HEK293 (cell line): ENCODE measurements around the gene ZNF367.

Experiments
- CTCF ChIA-PET: fragments of 350-600 bp; formaldehyde crosslinking; extraction: SDS; loops from one replicate; lab custom pipeline; 2021; ENCODE audit warnings: antibody characterized with exemption; lab: Yijun Ruan, JAX
- POLR2A ChIA-PET: fragments of 300-600 bp; formaldehyde crosslinking; extraction: SDS; loops from one replicate; lab custom pipeline; 2020; ENCODE audit warnings: antibody characterized with exemption, inconsistent platforms; lab: Yijun Ruan, JAX
- H3K27ac ChIP-seq: fragments of 200-500 bp; sonication (Bioruptor generic); 2 replicates; pipeline ENCODE4 v1.5.1; 2014; ENCODE audit warnings: low read depth, low read length, control low read depth, inconsistent platforms; ENCODE audit errors: extremely low read depth
- H3K36me3 ChIP-seq, 2 experiments: fragments of 200-500 bp in 1 of 2; sonication (Bioruptor generic) in 1 of 2; 1 replicate in 1 of 2; 2 replicates in 1 of 2; pipeline ENCODE4 v1.5.1; 2014 to 2017; ENCODE audit warnings: inconsistent platforms in 2 of 2, low read length in 2 of 2; ENCODE audit not compliant: control insufficient read depth in 2 of 2, insufficient read depth in 1 of 2
- H3K4me1 ChIP-seq: fragments of 200-500 bp; sonication (Bioruptor generic); 2 replicates; pipeline ENCODE4 v1.5.1; 2014; ENCODE audit warnings: mild to moderate bottlenecking, low read length, inconsistent platforms; ENCODE audit not compliant: control insufficient read depth, insufficient read depth
- H3K4me3 ChIP-seq: 2 replicates; pipeline ENCODE4 v1.5.1; 2011; ENCODE audit warnings: low read depth, mild to moderate bottlenecking, control low read depth, low read length, moderate library complexity
- H3K9me3 ChIP-seq: fragments of 200-500 bp; sonication (Bioruptor generic); 2 replicates; pipeline ENCODE4 v1.5.1; 2014; ENCODE audit warnings: low read depth, low read length, inconsistent platforms; ENCODE audit not compliant: control insufficient read depth, insufficient read depth
- BCL11A ChIP-seq: fragments of 450-650 bp; formaldehyde crosslinking; IDR thresholded peaks from 2 replicates; pipeline ENCODE4 v1.5.1; 2016; ENCODE audit warnings: low read depth, missing biosample characterization, missing genetic modification characterization
- BCL11B ChIP-seq: fragments of 450-650 bp; formaldehyde crosslinking; IDR thresholded peaks from 2 replicates; pipeline ENCODE4 v1.5.1; 2016; ENCODE audit warnings: low read depth, missing biosample characterization, missing genetic modification characterization
- KLF10 ChIP-seq: fragments of 450-650 bp; IDR thresholded peaks from 2 replicates; pipeline ENCODE4 v1.5.1; 2018; ENCODE audit warnings: missing biosample characterization, mild to moderate bottlenecking, missing genetic modification characterization
- PRDM1 ChIP-seq: fragments of 450-650 bp; formaldehyde crosslinking; IDR thresholded peaks from 2 replicates; pipeline ENCODE4; 2016; ENCODE audit warnings: missing biosample characterization, missing genetic modification characterization
- ZBTB48 ChIP-seq: fragments of 450-650 bp; formaldehyde crosslinking; IDR thresholded peaks from 2 replicates; pipeline ENCODE4 v1.5.1; 2016; ENCODE audit warnings: missing biosample characterization, missing genetic modification characterization
- ZBTB8A ChIP-seq: fragments of 450-650 bp; formaldehyde crosslinking; IDR thresholded peaks from 2 replicates; pipeline ENCODE4 v1.5.1; 2016; ENCODE audit warnings: missing biosample characterization, missing genetic modification characterization
- ZFHX2 ChIP-seq: fragments of 450-650 bp; formaldehyde crosslinking; conservative IDR thresholded peaks from 2 replicates; pipeline ENCODE4 v1.5.1; 2016; ENCODE audit warnings: missing biosample characterization, missing genetic modification characterization
- ZFP37 ChIP-seq: fragments of 450-650 bp; formaldehyde crosslinking; IDR thresholded peaks from 2 replicates; pipeline ENCODE4 v1.5.1; 2016; ENCODE audit warnings: missing biosample characterization, missing genetic modification characterization
- ZNF10 ChIP-seq: fragments of 450-650 bp; formaldehyde crosslinking; IDR thresholded peaks from 2 replicates; pipeline ENCODE4 v1.5.1; 2017; ENCODE audit warnings: missing biosample characterization, missing genetic modification characterization
- ZNF114 ChIP-seq: fragments of 450-650 bp; formaldehyde crosslinking; IDR thresholded peaks from 2 replicates; pipeline ENCODE4 v1.5.0; 2017; ENCODE audit warnings: missing biosample characterization, missing genetic modification characterization
- ZNF140 ChIP-seq: fragments of 450-650 bp; formaldehyde crosslinking; IDR thresholded peaks from 2 replicates; pipeline ENCODE4 v1.5.1; 2016; ENCODE audit warnings: missing biosample characterization, missing genetic modification characterization
- ZNF157 ChIP-seq: fragments of 450-650 bp; formaldehyde crosslinking; IDR thresholded peaks from 2 replicates; pipeline ENCODE4 v1.5.1; 2016; ENCODE audit warnings: missing biosample characterization, missing genetic modification characterization
- ZNF202 ChIP-seq: fragments of 450-650 bp; formaldehyde crosslinking; IDR thresholded peaks from 2 replicates; pipeline ENCODE4 v1.5.1; 2016; ENCODE audit warnings: missing biosample characterization, missing genetic modification characterization, borderline replicate concordance
- ZNF211 ChIP-seq: fragments of 450-650 bp; formaldehyde crosslinking; IDR thresholded peaks from 2 replicates; pipeline ENCODE4 v1.5.1; 2016; ENCODE audit warnings: low read depth, missing biosample characterization, missing genetic modification characterization
- ZNF223 ChIP-seq: fragments of 450-650 bp; formaldehyde crosslinking; IDR thresholded peaks from 2 replicates; pipeline ENCODE4 v1.5.1; 2016; ENCODE audit warnings: missing biosample characterization, missing genetic modification characterization
- ZNF248 ChIP-seq: fragments of 450-650 bp; formaldehyde crosslinking; IDR thresholded peaks from 2 replicates; pipeline ENCODE4 v1.5.1; 2017; ENCODE audit warnings: missing biosample characterization, missing genetic modification characterization
- ZNF513 ChIP-seq: fragments of 450-650 bp; IDR thresholded peaks from 2 replicates; pipeline ENCODE4 v1.5.1; 2018; ENCODE audit warnings: missing biosample characterization, missing genetic modification characterization
- ZNF549 ChIP-seq: fragments of 450-650 bp; IDR thresholded peaks from 2 replicates; pipeline ENCODE4 v1.5.1; 2018; ENCODE audit warnings: missing biosample characterization, missing genetic modification characterization, mild to moderate bottlenecking, inconsistent platforms, moderate library complexity
- ZNF560 ChIP-seq: fragments of 450-650 bp; formaldehyde crosslinking; IDR thresholded peaks from 2 replicates; pipeline ENCODE4 v1.5.1; 2017; ENCODE audit warnings: missing biosample characterization, missing genetic modification characterization, borderline replicate concordance
- ZNF645 ChIP-seq: fragments of 450-650 bp; formaldehyde crosslinking; IDR thresholded peaks from 2 replicates; pipeline ENCODE4; 2016; ENCODE audit warnings: missing biosample characterization, missing genetic modification characterization
- ZNF768 ChIP-seq: fragments of 450-650 bp; formaldehyde crosslinking; IDR thresholded peaks from 2 replicates; pipeline ENCODE4 v1.5.1; 2018; ENCODE audit warnings: missing biosample characterization, mild to moderate bottlenecking, missing genetic modification characterization
- TF ChIP-seq, protein P1 (sequence below): fragments of 450-650 bp; formaldehyde crosslinking; IDR thresholded peaks from 2 replicates; pipeline ENCODE4 v1.5.1; 2016; ENCODE audit warnings: missing biosample characterization, missing genetic modification characterization
- TF ChIP-seq, protein P2 (sequence below): fragments of 450-650 bp; formaldehyde crosslinking; IDR thresholded peaks from 2 replicates; pipeline ENCODE4 v1.5.0; 2017; ENCODE audit warnings: missing biosample characterization, missing genetic modification characterization, borderline replicate concordance
- TF ChIP-seq, protein P3 (sequence below): fragments of 450-650 bp; formaldehyde crosslinking; IDR thresholded peaks from 2 replicates; pipeline ENCODE4 v1.5.1; 2016; ENCODE audit warnings: missing biosample characterization, missing genetic modification characterization

ZNF367 gene

DNA sequence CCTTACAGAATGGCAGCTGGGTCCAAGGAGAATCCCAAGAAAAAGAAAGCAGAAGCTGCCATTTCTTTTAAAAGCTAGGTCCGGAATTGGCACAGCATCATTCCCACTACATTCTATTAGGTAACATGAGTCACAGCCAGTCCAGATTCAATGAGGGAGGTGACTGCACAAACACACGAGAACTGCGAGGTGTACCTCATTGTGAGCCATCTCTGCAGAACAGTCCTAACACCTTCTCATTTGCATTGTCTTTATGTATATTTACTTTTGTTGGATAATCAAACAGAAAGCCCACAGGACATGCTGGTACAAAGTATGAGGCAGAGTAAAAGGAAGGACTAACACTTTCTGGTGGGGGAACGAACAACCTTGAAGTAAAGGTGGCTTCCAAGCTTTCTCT is 17.2 kb upstream of the ZNF367 start:
- CTCF ChIA-PET: interaction anchor here (0.6 to 1.8 kb wide), 3 partner anchors 38 to 231 kb away, joined by 3 to 5 read pairs (median 5); no protein-coding TSS in a partner anchor
- H3K4me3 ChIP-seq: no peak overlapping the region
- H3K36me3 ChIP-seq: no peaks in the 10 kb centered on the region
- no peak overlapping the region for H3K27ac ChIP-seq
- no peaks in the 10 kb centered on the region for H3K4me1 ChIP-seq
- TF ChIP-seq ZNF202 (tag by site-specific recombination): no peak
- TF ChIP-seq, protein P1, sequence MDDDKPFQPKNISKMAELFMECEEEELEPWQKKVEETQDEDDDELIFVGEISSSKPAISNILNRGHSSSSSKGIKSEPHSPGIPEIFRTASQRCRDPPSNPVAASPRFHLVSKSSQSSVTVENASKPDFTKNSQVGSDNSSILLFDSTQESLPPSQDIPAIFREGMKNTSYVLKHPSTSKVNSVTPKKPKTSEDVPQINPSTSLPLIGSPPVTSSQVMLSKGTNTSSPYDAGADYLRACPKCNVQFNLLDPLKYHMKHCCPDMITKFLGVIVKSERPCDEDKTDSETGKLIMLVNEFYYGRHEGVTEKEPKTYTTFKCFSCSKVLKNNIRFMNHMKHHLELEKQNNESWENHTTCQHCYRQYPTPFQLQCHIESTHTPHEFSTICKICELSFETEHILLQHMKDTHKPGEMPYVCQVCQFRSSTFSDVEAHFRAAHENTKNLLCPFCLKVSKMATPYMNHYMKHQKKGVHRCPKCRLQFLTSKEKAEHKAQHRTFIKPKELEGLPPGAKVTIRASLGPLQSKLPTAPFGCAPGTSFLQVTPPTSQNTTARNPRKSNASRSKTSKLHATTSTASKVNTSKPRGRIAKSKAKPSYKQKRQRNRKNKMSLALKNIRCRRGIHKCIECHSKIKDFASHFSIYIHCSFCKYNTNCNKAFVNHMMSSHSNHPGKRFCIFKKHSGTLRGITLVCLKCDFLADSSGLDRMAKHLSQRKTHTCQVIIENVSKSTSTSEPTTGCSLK (tag by site-specific recombination): no peak
- TF ChIP-seq ZBTB48 (tag by site-specific recombination): no peak
- TF ChIP-seq ZBTB8A: no peak
- TF ChIP-seq ZNF114 (tag by site-specific recombination): no peak
- no peak for TF ChIP-seq BCL11B
- no peak for TF ChIP-seq PRDM1 (tag by site-specific recombination)
- POLR2A ChIA-PET: interaction anchor here (1.3 kb wide), 1 partner anchor 14 kb away, joined by 3 read pairs; no protein-coding TSS in a partner anchor
- H3K9me3 ChIP-seq: no peaks in the 10 kb centered on the region

- TF ChIP-seq ZNF140: no peak
- TF ChIP-seq KLF10 (tag by site-specific recombination): no peak
- no peak for TF ChIP-seq ZFP37
- no peak for TF ChIP-seq ZNF513 (tag by site-specific recombination)
- TF ChIP-seq ZNF223 (tag by site-specific recombination): no peak
- no peak for TF ChIP-seq ZNF768 (tag by site-specific recombination)
- Histone ChIP-seq H3K4me3 (no peak overlapping the region), H3K36me3 (no peaks in the 10 kb centered on the region), H3K27ac (no peak overlapping the region), H3K9me3 (no peaks in the 10 kb centered on the region), H3K4me1 (no peaks in the 10 kb centered on the region)
- ChIA-PET POLR2A (no interaction called here), CTCF (interaction anchor here (0.8 to 1.3 kb wide), 2 partner anchors 12 to 102 kb away, joined by 3 to 5 read pairs; no protein-coding TSS in a partner anchor)
Measured at GRCh38 chr9:96430377-96430776, 12.2 kb upstream of the ZNF367 start.

GRCh38 chr9:96429732-96430131 is 11.6 kb upstream of the ZNF367 start:
- no peak overlapping the region for H3K4me3 ChIP-seq
- no peaks in the 10 kb centered on the region for H3K36me3 ChIP-seq
- H3K4me1 ChIP-seq: no peaks in the 10 kb centered on the region
- ChIA-PET CTCF (interaction anchor here (0.5 to 1.3 kb wide), 4 partner anchors 12 to 375 kb away, joined by 3 to 5 read pairs (median 4); no protein-coding TSS in a partner anchor), POLR2A (no interaction called here)
- no peaks in the 10 kb centered on the region for H3K9me3 ChIP-seq
- H3K27ac ChIP-seq: no peak overlapping the region
- no peak for TF ChIP-seq ZNF549 (tag by site-specific recombination)
- TF ChIP-seq ZNF560 (tag by site-specific recombination): no peak
- no peak for TF ChIP-seq ZNF645 (tag by site-specific recombination)
- TF ChIP-seq ZNF157 (tag by site-specific recombination): no peak
- TF ChIP-seq ZFHX2 (tag by site-specific recombination): no peak
- TF ChIP-seq, protein P2, sequence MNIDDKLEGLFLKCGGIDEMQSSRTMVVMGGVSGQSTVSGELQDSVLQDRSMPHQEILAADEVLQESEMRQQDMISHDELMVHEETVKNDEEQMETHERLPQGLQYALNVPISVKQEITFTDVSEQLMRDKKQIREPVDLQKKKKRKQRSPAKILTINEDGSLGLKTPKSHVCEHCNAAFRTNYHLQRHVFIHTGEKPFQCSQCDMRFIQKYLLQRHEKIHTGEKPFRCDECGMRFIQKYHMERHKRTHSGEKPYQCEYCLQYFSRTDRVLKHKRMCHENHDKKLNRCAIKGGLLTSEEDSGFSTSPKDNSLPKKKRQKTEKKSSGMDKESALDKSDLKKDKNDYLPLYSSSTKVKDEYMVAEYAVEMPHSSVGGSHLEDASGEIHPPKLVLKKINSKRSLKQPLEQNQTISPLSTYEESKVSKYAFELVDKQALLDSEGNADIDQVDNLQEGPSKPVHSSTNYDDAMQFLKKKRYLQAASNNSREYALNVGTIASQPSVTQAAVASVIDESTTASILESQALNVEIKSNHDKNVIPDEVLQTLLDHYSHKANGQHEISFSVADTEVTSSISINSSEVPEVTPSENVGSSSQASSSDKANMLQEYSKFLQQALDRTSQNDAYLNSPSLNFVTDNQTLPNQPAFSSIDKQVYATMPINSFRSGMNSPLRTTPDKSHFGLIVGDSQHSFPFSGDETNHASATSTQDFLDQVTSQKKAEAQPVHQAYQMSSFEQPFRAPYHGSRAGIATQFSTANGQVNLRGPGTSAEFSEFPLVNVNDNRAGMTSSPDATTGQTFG (tag by site-specific recombination): no peak
- no peak for TF ChIP-seq ZNF248 (tag by site-specific recombination)
- TF ChIP-seq ZBTB8A: no peak
- TF ChIP-seq BCL11A: no peak
- TF ChIP-seq, protein P3, sequence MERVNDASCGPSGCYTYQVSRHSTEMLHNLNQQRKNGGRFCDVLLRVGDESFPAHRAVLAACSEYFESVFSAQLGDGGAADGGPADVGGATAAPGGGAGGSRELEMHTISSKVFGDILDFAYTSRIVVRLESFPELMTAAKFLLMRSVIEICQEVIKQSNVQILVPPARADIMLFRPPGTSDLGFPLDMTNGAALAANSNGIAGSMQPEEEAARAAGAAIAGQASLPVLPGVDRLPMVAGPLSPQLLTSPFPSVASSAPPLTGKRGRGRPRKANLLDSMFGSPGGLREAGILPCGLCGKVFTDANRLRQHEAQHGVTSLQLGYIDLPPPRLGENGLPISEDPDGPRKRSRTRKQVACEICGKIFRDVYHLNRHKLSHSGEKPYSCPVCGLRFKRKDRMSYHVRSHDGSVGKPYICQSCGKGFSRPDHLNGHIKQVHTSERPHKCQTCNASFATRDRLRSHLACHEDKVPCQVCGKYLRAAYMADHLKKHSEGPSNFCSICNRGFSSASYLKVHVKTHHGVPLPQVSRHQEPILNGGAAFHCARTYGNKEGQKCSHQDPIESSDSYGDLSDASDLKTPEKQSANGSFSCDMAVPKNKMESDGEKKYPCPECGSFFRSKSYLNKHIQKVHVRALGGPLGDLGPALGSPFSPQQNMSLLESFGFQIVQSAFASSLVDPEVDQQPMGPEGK: no peak
- TF ChIP-seq ZNF10 (tag by site-specific recombination): no peak
- no peak for TF ChIP-seq ZNF211 (tag by site-specific recombination)
